Measurements from ENCODE around the gene LRRC8D.

LRRC8D gene

GRCh38 chr1:89854140-89854539 lies 33.3 kb downstream of the LRRC8D start:
- no peak for TF ChIP-seq CTCF (IDR thresholded peaks at IDR 0.05; ENCODE audit: borderline replicate concordance, insufficient read depth, low read depth, low read length)
- no peak overlapping the region for H3K4me3 ChIP-seq (ENCODE audit: low read depth, low read length)

GRCh38 chr1:89855413-89856123 lies 34.7 kb downstream of the LRRC8D start:
- TF ChIP-seq CTCF (IDR thresholded peaks at IDR 0.05; ENCODE audit: borderline replicate concordance, insufficient read depth, low read depth, low read length): no peak
- H3K4me3 ChIP-seq (ENCODE audit: low read depth, low read length): no peak overlapping the region

GRCh38 chr1:89863165-89863830 lies 42.5 kb downstream of the LRRC8D start:
- TF ChIP-seq CTCF (IDR thresholded peaks at IDR 0.05; ENCODE audit: borderline replicate concordance, insufficient read depth, low read depth, low read length): no peak
- no peak overlapping the region for H3K4me3 ChIP-seq (ENCODE audit: low read depth, low read length)

DNA sequence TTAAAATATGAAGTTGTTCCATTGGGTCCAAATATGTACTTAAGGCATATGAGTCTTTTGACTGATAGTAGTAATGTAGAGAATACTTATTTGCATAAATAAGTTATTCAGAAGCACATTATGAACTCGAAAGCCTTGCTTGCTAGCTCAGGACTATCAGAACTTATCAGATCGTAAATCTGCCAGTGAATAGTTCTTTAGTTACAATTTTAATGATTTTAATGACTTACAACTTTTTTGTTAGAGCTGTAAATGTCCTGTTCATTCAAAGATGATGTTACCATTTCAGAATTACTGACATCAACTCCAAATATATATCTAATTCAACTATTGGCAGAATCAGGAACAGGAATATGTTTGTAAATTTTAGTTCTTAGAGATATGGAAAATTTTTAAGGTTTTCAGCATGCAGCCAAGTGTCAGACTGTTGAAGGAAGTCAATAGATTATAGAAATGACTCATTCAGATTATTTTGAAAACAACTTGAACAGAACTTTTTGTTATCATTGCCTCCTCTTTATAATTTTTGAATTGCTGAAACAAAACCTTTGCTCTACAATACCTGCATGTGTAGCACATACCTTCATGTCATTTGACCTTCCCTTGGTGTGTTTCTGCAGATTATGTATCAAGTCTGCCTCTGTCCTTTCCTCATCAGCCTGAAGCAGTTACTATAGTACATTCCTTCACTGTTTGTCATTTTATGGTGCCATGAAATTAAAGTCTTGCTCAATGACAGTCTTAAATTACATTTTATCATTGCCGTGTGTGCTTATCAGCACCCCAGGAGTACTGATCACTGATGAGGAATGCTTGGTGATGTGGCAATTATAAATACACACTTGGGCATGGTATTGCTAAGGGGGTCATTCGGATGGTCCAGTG lies 44.9 kb downstream of the LRRC8D start:
- TF ChIP-seq CTCF (IDR thresholded peaks at IDR 0.05; ENCODE audit: borderline replicate concordance, insufficient read depth, low read depth, low read length): no peak
- H3K4me3 ChIP-seq (ENCODE audit: low read depth, low read length): no peak overlapping the region

- no peak for TF ChIP-seq CTCF (IDR thresholded peaks at IDR 0.05; ENCODE audit: borderline replicate concordance, insufficient read depth, low read depth, low read length)
- H3K4me3 ChIP-seq (ENCODE audit: low read depth, low read length): no peak overlapping the region
Measured at GRCh38 chr1:89866568-89866967, 45.7 kb downstream of the LRRC8D start.

GRCh38 chr1:89870998-89871397 lies 50.2 kb downstream of the LRRC8D start:
- no peak for TF ChIP-seq CTCF (IDR thresholded peaks at IDR 0.05; ENCODE audit: borderline replicate concordance, insufficient read depth, low read depth, low read length)
- H3K4me3 ChIP-seq (ENCODE audit: low read depth, low read length): no peak overlapping the region

Data from GM12875 (cell line).